Colonic mucosa (tissue), 2 donors: Measurements from ENCODE around the gene SARM1. TPM values are rescaled to one million over a fixed set of nuclear protein-coding genes. Genes with fewer than 3 reads are reported as not detected.

ENCODE experiments used
- microRNA-seq: library from miRNA; unstranded; fragments of <30 nt; microRNA quantifications from one replicate; pipeline ENCODE4, GENCODE V29; 2019
- total RNA-seq, 2 donors: library from RNA; stranded (reverse); fragmentation: NEBNext Ultra II Directional in 1 of 2; extraction: Animal tissue kit (Norgen Biotek cat#: 25700) in 1 of 2; gene quantifications; one replicate each; pipeline ENCODE4 v1.2.1, GENCODE V29; 2021
- donor health status: DM: no; HTN: no; CAD: no.
- donor health status: DM: no; HTN: no; CAD: no.

Gene SARM1
- total RNA-seq, 2 donors from 2014 or later = 7.7 to 10.8 TPM

Small RNAs within 50 kb of the gene (microRNA-seq; reads per million reads assigned to microRNA genes)
- gene MIR4723 = not detected

Other genes with a start within 250 kb of the SARM1 start
- 10 to 100 TPM; 37.2 to 38.5 TPM for gene TMEM97, start 52.5 kb upstream of the SARM1 start, total RNA-seq
- 10 to 100 TPM; 30.9 to 31.5 TPM for gene IFT20, start 36.2 kb upstream of the SARM1 start, total RNA-seq
- gene TNFAIP1, start 35.9 kb upstream of the SARM1 start, total RNA-seq = 10 to 100 TPM; 29.6 to 39.8 TPM
- gene POLDIP2, start 14.2 kb upstream of the SARM1 start, total RNA-seq = 100 to 1,000 TPM in 1 of 2 donors, 10 to 100 TPM in 1; 80.3 to 132 TPM
- not detected for gene SEBOX, start 6.5 kb upstream of the SARM1 start, total RNA-seq
- 1 to 10 TPM in 1 of 2 donors, not detected in 1; 1.8 TPM for gene VTN, start 1.4 kb upstream of the SARM1 start, total RNA-seq
- 1 to 10 TPM; 4.3 to 5.4 TPM for gene SLC46A1, start 34.5 kb downstream of the SARM1 start, total RNA-seq
- gene SLC13A2, start 102.0 kb downstream of the SARM1 start, total RNA-seq = 10 to 100 TPM; 24.7 to 40.5 TPM
- under 1 TPM in 1 of 2 donors, not detected in 1; 0.32 TPM for gene FOXN1, start 134.7 kb downstream of the SARM1 start, total RNA-seq
- 10 to 100 TPM; 31.4 to 39.8 TPM for gene UNC119, start 180.9 kb downstream of the SARM1 start, total RNA-seq
- gene PIGS, start 199.8 kb downstream of the SARM1 start, total RNA-seq = 10 to 100 TPM; 71.9 to 82.7 TPM
- 100 to 1,000 TPM in 1 of 2 donors, 10 to 100 TPM in 1; 14.4 to 111 TPM for gene ALDOC, start 205.2 kb downstream of the SARM1 start, total RNA-seq
- 10 to 100 TPM; 25.6 to 81.8 TPM for gene SPAG5, start 227.3 kb downstream of the SARM1 start, total RNA-seq
- gene RSKR, start 242.5 kb downstream of the SARM1 start, total RNA-seq = 10 to 100 TPM in 1 of 2 donors, 1 to 10 TPM in 1; 3.2 to 16.2 TPM